A172 (cell line): ENCODE measurements around the gene MACF1. TPM values are rescaled to one million over a fixed set of nuclear protein-coding genes. Genes with fewer than 3 reads are reported as not detected.

Source experiments
- total RNA-seq: library from RNA; depleted of rRNA; stranded (reverse); fragments of >200 nt; shearing (Covaris generic); gene quantifications from 2 replicates; pipeline ENCODE4 v1.2.3, GENCODE V29; 2014; rRNA removed

MACF1 gene
- total RNA-seq, 1 experiment from 2014 or later, result 256 TPM

Other genes starting within 250 kb of the MACF1 start
- gene AKIRIN1, start 213.4 kb upstream of the MACF1 start, total RNA-seq, result 61.3 and 64.5 TPM in 2 replicates
- 692 and 1,210 TPM in 2 replicates for gene NDUFS5, start 178.3 kb upstream of the MACF1 start, total RNA-seq